Heart right ventricle (tissue), 16 donors: ENCODE results near the gene SLC38A9. TPM values are rescaled to one million over a fixed set of nuclear protein-coding genes. Genes with fewer than 3 reads are reported as not detected.

Experiments
- ATAC-seq, 8 donors: fragments of 200-7000 bp; cut with Tn5 transposase; one replicate each; pipeline ENCODE4 v1.9.1; 2020; ENCODE audit warnings: mild to moderate bottlenecking in 8 of 8, moderate library complexity in 8 of 8, moderate number of reproducible peaks in 1 of 8
- DNase-seq, 2 donors: peaks; one replicate each; pipeline ENCODE4 v3.0.0-alpha.2; 2020
- H3K27ac ChIP-seq, 10 donors: fragments of 200-600 bp; sonication (generic) in 2 of 10; one replicate each; pipeline versions ENCODE4 v1.5.0 to v1.8.0; 2020 to 2022; ENCODE audit warnings: mild to moderate bottlenecking in 3 of 10
- H3K27me3 ChIP-seq, 7 donors: fragments of 200-600 bp; one replicate each; pipeline ENCODE4 v1.8.0; 2021 to 2022; ENCODE audit warnings: mild to moderate bottlenecking in 2 of 7
- H3K36me3 ChIP-seq, 9 donors: fragments of 200-600 bp; sonication (generic) in 1 of 9; one replicate each; pipeline versions ENCODE4 v1.5.0 to v1.8.0; 2020 to 2022; ENCODE audit warnings: mild to moderate bottlenecking in 2 of 9
- H3K4me1 ChIP-seq, 9 donors: fragments of 200-600 bp; sonication (generic) in 1 of 9; one replicate each; pipeline versions ENCODE4 v1.5.0 to v1.8.0; 2020 to 2022; ENCODE audit warnings: mild to moderate bottlenecking in 4 of 9
- H3K4me3 ChIP-seq, 10 donors: fragments of 200-600 bp; sonication (generic) in 2 of 10; one replicate each; pipeline versions ENCODE4 v1.5.0 to v1.8.0; 2020 to 2022; ENCODE audit warnings: mild to moderate bottlenecking in 7 of 10, moderate library complexity in 2 of 10
- H3K9me3 ChIP-seq, 11 donors: fragments of 200-600 bp in 10 of 11; sonication (generic) in 2 of 11; one replicate each; pipeline versions ENCODE4 v1.5.0 to v1.8.0; 2013 to 2022; ENCODE audit warnings: mild to moderate bottlenecking in 2 of 11, control low read depth in 1 of 11, moderate library complexity in 1 of 11
- CTCF ChIP-seq, 9 donors: fragments of 200-600 bp; sonication (generic) in 2 of 9; IDR thresholded peaks; one replicate each; pipeline versions ENCODE4 v1.5.0 to v1.8.0; 2021 to 2022; ENCODE audit warnings: antibody characterized with exemption in 9 of 9, mild to moderate bottlenecking in 5 of 9, moderate library complexity in 1 of 9
- WGBS, 2 donors: extraction: QIAGEN DNeasy Blood & Tissue Kit; methylation state at CpG; one replicate each; pipeline ENCODE4 v1.1.7; 2013; ENCODE audit warnings: inconsistent platforms in 1 of 2; 5-methylcytosine and 5-hydroxymethylcytosine counted together
- intact Hi-C, 10 donors: fragments of 100-400 bp; cut with DNase I; formaldehyde crosslinking; loops; one replicate each; pipeline versions ENCODE4 v1.11.1 to v1.14.2; 2022
- polyA plus RNA-seq, 2 donors: library from polyadenylated mRNA; stranded (reverse); fragments of 200-250 nt; gene quantifications; one replicate each; pipeline ENCODE4 v1.2.3, GENCODE V29; 2013
- total RNA-seq, 10 donors: library from RNA; stranded (reverse); fragmentation: NEBNext Ultra II Directional in 3 of 10; extraction: Animal tissue kit (Norgen Biotek cat#: 25700) in 3 of 10; gene quantifications; one replicate each; pipeline versions ENCODE4 v1.2.1 to v1.2.4, GENCODE V29; 2021 to 2023
- donor health status: Arrhythmogenic right ventricular cardiomyopathy.
- donor health status: ischemic (EF 13 %, LVEDD 7.1; RV severe dilation, severe dysfunction).
- donor health status: healthy with polysubstance abuse.
- donor health status: DM: no; HTN: yes; CAD: no.
- donor health status: DM: no; HTN: no; CAD: no.
- donor health status: ischemic (EF 25% LVEDD 6.9; RV normal size, moderate dysfunction).
- donor health status: ischemic (EF 25% LVEDD 5.7; RV mildly dilated, moderate dysfunction).
- donor health status: healthy.
- donor health status: DM: yes; HTN: yes; CAD: no.
- donor health status: Ischemic cardiomyopathy.
- donor health status: ischemic (EF 35%, LVEDD 5.7; RV mildly dilated, moderate dysfunction).
- donor health status: nonischemic (EF 11% LVEDD 7.7; RV severe dilation, severe dysfunction).
- donor health status: DM: yes; HTN: yes; CAD: no.
- donor health status: PGD.
- donor health status: ischemic (EF 29% LVEDD 5.4; RV normal size, mild dysfunction).
- donor health status: nonischemic (EF 23%, LVEDD 6.1; RV moderate dilation, normal function).

SLC38A9 gene
- total and polyA plus RNA-seq, 12 donors = 3.6 to 9.7 (median 6.8) TPM

- Histone ChIP-seq H3K36me3 (no peaks in the 10 kb centered on the region), H3K27ac (peak overlapping the region in 8 of 10 donors; percentile 36 to 85 (median 64)), H3K9me3 (no peaks in the 10 kb centered on the region), H3K27me3 (no peaks in the 10 kb centered on the region), H3K4me3 (no peak overlapping the region), H3K4me1 (peaks cover 1 to 65% (median 49%) of the 10 kb centered on the region in 9 donors)
- intact Hi-C loops = no loop called here
- 26 to 34% methylated on average over 2 of the region's 2 CpGs for WGBS, 2 donors
- ATAC-seq (peak in 3 of 8 donors; percentile 10 to 28 (median 19)), DNase-seq (no peak)
- no peak for TF ChIP-seq CTCF (IDR thresholded peaks at IDR 0.05)
Observed at GRCh38 chr5:55582256-55582655, 129.9 kb downstream of the SLC38A9 start.

DNA sequence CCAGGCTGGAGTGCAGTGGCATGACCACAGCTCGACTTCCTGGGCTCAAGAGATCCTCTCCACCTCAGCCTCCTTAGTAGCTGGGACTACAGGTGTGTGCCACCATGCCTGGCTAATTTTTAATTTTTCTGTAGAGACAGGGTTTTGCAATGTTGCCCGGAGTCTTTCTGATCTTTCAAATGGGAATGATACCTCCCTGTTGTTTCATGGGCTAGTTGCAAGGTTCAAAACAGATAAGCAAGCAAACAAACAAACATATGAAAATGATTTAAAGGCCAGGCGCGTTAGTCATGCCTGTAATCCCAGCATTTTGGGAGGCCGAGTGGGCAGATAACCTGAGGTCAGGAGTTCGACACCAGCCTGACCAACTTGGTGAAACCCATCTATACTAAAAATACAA is 132.1 kb downstream of the SLC38A9 start:
- no peak overlapping the region for H3K4me3 ChIP-seq
- WGBS, 2 donors = 94 to 96% methylated on average over 6 of the region's 6 CpGs
- intact Hi-C loops = no loop called here
- peak overlapping the region in 6 of 10 donors; percentile 74 to 93 (median 81) for H3K27ac ChIP-seq
- DNase-seq = no peak
- TF ChIP-seq CTCF (IDR thresholded peaks at IDR 0.05) = no peak
- H3K4me1 ChIP-seq = peaks cover 14 to 73% (median 64%) of the 10 kb centered on the region in 9 donors
- H3K27me3 ChIP-seq = no peaks in the 10 kb centered on the region
- no peaks in the 10 kb centered on the region for H3K9me3 ChIP-seq
- no peak for ATAC-seq
- no peaks in the 10 kb centered on the region for H3K36me3 ChIP-seq

DNA sequence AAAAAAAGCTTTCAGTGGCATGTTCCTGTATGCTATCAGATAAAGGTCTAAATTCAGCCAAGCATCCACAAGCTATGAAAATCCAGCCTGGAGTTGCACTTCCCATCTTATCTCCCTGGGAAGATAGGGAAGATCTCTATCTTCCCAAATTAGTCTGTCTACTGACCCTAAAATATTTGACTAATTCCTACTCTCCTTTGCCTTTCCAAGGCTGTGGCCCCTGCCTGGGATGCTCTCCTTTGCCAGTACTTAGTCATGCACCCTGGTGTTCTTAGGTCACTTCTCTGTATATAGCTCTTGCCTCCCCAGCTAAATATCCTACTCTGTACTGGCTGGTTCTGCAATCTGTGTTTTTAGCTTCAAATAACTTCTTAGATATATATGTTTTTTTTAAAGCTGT is 133.4 kb downstream of the SLC38A9 start:
- H3K4me1 ChIP-seq = peaks cover 14 to 61% (median 56%) of the 10 kb centered on the region in 9 donors
- no peaks in the 10 kb centered on the region for H3K9me3 ChIP-seq
- H3K27ac ChIP-seq = peak overlapping the region; percentile 63 to 93 (median 77)
- DNase-seq (peak in 1 of 2 donors; percentile 32), ATAC-seq (peak; percentile 63 to 89 (median 82))
- H3K27me3 ChIP-seq = no peaks in the 10 kb centered on the region
- no peak overlapping the region for H3K4me3 ChIP-seq
- TF ChIP-seq CTCF (IDR thresholded peaks at IDR 0.05) = no peak
- no peaks in the 10 kb centered on the region for H3K36me3 ChIP-seq
- intact Hi-C loops = loop anchor here in 2 of 10 donors (5.0 kb wide), 2 partner anchors 41 to 1064 kb away; no protein-coding TSS in a partner anchor

- Histone ChIP-seq H3K9me3 (no peaks in the 10 kb centered on the region), H3K27me3 (no peaks in the 10 kb centered on the region), H3K4me1 (peaks cover 14 to 56% (median 48%) of the 10 kb centered on the region in 9 donors), H3K36me3 (no peaks in the 10 kb centered on the region), H3K27ac (peak overlapping the region; percentile 63 to 93 (median 77)), H3K4me3 (no peak overlapping the region)
- WGBS, 2 donors = 12 to 15% methylated on average over 6 of the region's 6 CpGs
- no peak for TF ChIP-seq CTCF (IDR thresholded peaks at IDR 0.05)
- peak; percentile 90 to 96 (median 92) for ATAC-seq
- intact Hi-C loops = loop anchor here in 5 of 10 donors (1.0 to 5.0 kb wide), 6 partner anchors 20 to 1065 kb away; partner anchors contain the start of gene PLPP1 (in 2 of the 5)
- peak; percentile 50 to 80 for DNase-seq
Observed at GRCh38 chr5:55577353-55578060, 134.6 kb downstream of the SLC38A9 start.
